ENCODE data around the gene TNXB.

TNXB gene

GRCh38 chr6:32123681-32124080 lies 14.5 kb upstream of the TNXB start:
- no peaks in the 10 kb centered on the region for H3K9me3 Mint-ChIP-seq
- peaks cover 41% of the 10 kb centered on the region for H3K4me1 Mint-ChIP-seq
- TF ChIP-seq CTCF (IDR thresholded peaks at IDR 0.05): no peak
- DNase-seq: no peak
- H3K36me3 Mint-ChIP-seq (ENCODE audit: low read depth): peaks cover 47% of the 10 kb centered on the region
- no peak overlapping the region for H3K27ac Mint-ChIP-seq
- H3K4me3 Mint-ChIP-seq: no peak overlapping the region
- no peaks in the 10 kb centered on the region for H3K27me3 Mint-ChIP-seq (ENCODE audit: low read depth, poor library complexity)

GRCh38 chr6:32120573-32121059 lies 11.5 kb upstream of the TNXB start:
- H3K27ac Mint-ChIP-seq: no peak overlapping the region
- no peak for TF ChIP-seq CTCF (IDR thresholded peaks at IDR 0.05)
- no peak overlapping the region for H3K4me3 Mint-ChIP-seq
- H3K36me3 Mint-ChIP-seq (ENCODE audit: low read depth): peaks cover 57% of the 10 kb centered on the region
- peaks cover 11% of the 10 kb centered on the region for H3K4me1 Mint-ChIP-seq
- H3K27me3 Mint-ChIP-seq (ENCODE audit: low read depth, poor library complexity): peaks cover 4% of the 10 kb centered on the region
- no peak for DNase-seq
- no peaks in the 10 kb centered on the region for H3K9me3 Mint-ChIP-seq

- TF ChIP-seq CTCF (IDR thresholded peaks at IDR 0.05): peak; percentile 87
- Mint-ChIP-seq H3K36me3 (ENCODE audit: low read depth) (peaks cover 59% of the 10 kb centered on the region), H3K9me3 (no peaks in the 10 kb centered on the region), H3K27me3 (ENCODE audit: low read depth, poor library complexity) (peaks cover 4% of the 10 kb centered on the region), H3K27ac (peak overlapping the region; percentile 79), H3K4me1 (peaks cover 11% of the 10 kb centered on the region), H3K4me3 (no peak overlapping the region)
- DNase-seq: peak; percentile 87
Measured at GRCh38 chr6:32118782-32119628, 9.9 kb upstream of the TNXB start.

GRCh38 chr6:32117461-32117860 lies 8.3 kb upstream of the TNXB start:
- Mint-ChIP-seq H3K27me3 (ENCODE audit: low read depth, poor library complexity) (peaks cover 4% of the 10 kb centered on the region), H3K4me1 (peaks cover 17% of the 10 kb centered on the region), H3K9me3 (no peaks in the 10 kb centered on the region), H3K4me3 (no peak overlapping the region), H3K36me3 (ENCODE audit: low read depth) (peaks cover 45% of the 10 kb centered on the region), H3K27ac (no peak overlapping the region)
- DNase-seq: no peak
- TF ChIP-seq CTCF (IDR thresholded peaks at IDR 0.05): no peak

GRCh38 chr6:32116674-32117073 lies 7.5 kb upstream of the TNXB start:
- Mint-ChIP-seq H3K36me3 (ENCODE audit: low read depth) (peaks cover 38% of the 10 kb centered on the region), H3K4me1 (peaks cover 17% of the 10 kb centered on the region), H3K27me3 (ENCODE audit: low read depth, poor library complexity) (peaks cover 4% of the 10 kb centered on the region), H3K4me3 (no peak overlapping the region), H3K27ac (no peak overlapping the region), H3K9me3 (no peaks in the 10 kb centered on the region)
- no peak for DNase-seq
- TF ChIP-seq CTCF (IDR thresholded peaks at IDR 0.05): peak; percentile 47

GRCh38 chr6:32115623-32116022 lies 6.5 kb upstream of the TNXB start:
- Mint-ChIP-seq H3K36me3 (ENCODE audit: low read depth) (peaks cover 30% of the 10 kb centered on the region), H3K4me3 (no peak overlapping the region), H3K27ac (peak overlapping the region; percentile 30), H3K4me1 (peaks cover 17% of the 10 kb centered on the region), H3K27me3 (ENCODE audit: low read depth, poor library complexity) (peaks cover 10% of the 10 kb centered on the region), H3K9me3 (no peaks in the 10 kb centered on the region)
- TF ChIP-seq CTCF (IDR thresholded peaks at IDR 0.05): no peak
- DNase-seq: no peak

Measured in nephron progenitor cell (in vitro differentiated cells).